HEK293 (cell line): ENCODE measurements around the gene VILL.

Experiments used
- MYNN ChIP-seq: fragments of 450-650 bp; formaldehyde crosslinking; IDR thresholded peaks from 2 replicates; pipeline ENCODE4 v1.5.1; 2016; ENCODE audit warnings: missing biosample characterization, missing genetic modification characterization, borderline replicate concordance
- REPIN1 ChIP-seq: fragments of 450-650 bp; formaldehyde crosslinking; IDR thresholded peaks from 2 replicates; pipeline ENCODE4 v1.5.1; 2017; ENCODE audit warnings: missing biosample characterization, missing genetic modification characterization, low read depth
- REST ChIP-seq: fragments of 450-650 bp; formaldehyde crosslinking; IDR thresholded peaks from 2 replicates; pipeline ENCODE4 v1.5.1; 2016; ENCODE audit warnings: missing biosample characterization, missing genetic modification characterization
- ZBTB1 ChIP-seq: fragments of 450-650 bp; formaldehyde crosslinking; IDR thresholded peaks from 2 replicates; pipeline ENCODE4 v1.5.1; 2016; ENCODE audit warnings: missing biosample characterization, missing genetic modification characterization
- ZNF398 ChIP-seq: fragments of 450-650 bp; formaldehyde crosslinking; IDR thresholded peaks from 2 replicates; pipeline ENCODE4 v1.5.1; 2017; ENCODE audit warnings: missing biosample characterization, missing genetic modification characterization
- ZNF629 ChIP-seq: fragments of 450-650 bp; formaldehyde crosslinking; IDR thresholded peaks from 2 replicates; pipeline ENCODE4 v1.5.1; 2017; ENCODE audit warnings: missing biosample characterization, missing genetic modification characterization
- ZNF670 ChIP-seq: fragments of 450-650 bp; formaldehyde crosslinking; IDR thresholded peaks from 2 replicates; pipeline ENCODE4 v1.5.1; 2016; ENCODE audit warnings: missing biosample characterization, missing genetic modification characterization, low read depth
- ZNF768 ChIP-seq: fragments of 450-650 bp; formaldehyde crosslinking; IDR thresholded peaks from 2 replicates; pipeline ENCODE4 v1.5.1; 2018; ENCODE audit warnings: missing biosample characterization, mild to moderate bottlenecking, missing genetic modification characterization
- TF ChIP-seq, protein P1 (sequence below): fragments of 450-650 bp; formaldehyde crosslinking; IDR thresholded peaks from 2 replicates; pipeline ENCODE4 v1.5.1; 2016; ENCODE audit warnings: missing biosample characterization, missing genetic modification characterization

GRCh38 chr3:37988931-37989525 is 1.6 kb upstream of the VILL start:
- TF ChIP-seq, protein P1, sequence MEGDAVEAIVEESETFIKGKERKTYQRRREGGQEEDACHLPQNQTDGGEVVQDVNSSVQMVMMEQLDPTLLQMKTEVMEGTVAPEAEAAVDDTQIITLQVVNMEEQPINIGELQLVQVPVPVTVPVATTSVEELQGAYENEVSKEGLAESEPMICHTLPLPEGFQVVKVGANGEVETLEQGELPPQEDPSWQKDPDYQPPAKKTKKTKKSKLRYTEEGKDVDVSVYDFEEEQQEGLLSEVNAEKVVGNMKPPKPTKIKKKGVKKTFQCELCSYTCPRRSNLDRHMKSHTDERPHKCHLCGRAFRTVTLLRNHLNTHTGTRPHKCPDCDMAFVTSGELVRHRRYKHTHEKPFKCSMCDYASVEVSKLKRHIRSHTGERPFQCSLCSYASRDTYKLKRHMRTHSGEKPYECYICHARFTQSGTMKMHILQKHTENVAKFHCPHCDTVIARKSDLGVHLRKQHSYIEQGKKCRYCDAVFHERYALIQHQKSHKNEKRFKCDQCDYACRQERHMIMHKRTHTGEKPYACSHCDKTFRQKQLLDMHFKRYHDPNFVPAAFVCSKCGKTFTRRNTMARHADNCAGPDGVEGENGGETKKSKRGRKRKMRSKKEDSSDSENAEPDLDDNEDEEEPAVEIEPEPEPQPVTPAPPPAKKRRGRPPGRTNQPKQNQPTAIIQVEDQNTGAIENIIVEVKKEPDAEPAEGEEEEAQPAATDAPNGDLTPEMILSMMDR = no peak
- TF ChIP-seq ZNF768 (no peak), MYNN (tag by site-specific recombination) (no peak), REST (tag by site-specific recombination) (no peak), ZNF398 (tag by site-specific recombination) (no peak), REPIN1 (tag by site-specific recombination) (no peak), ZNF670 (tag by site-specific recombination) (no peak), ZNF629 (tag by site-specific recombination) (no peak), ZBTB1 (no peak)
